Measurements from ENCODE around the gene ATG16L2. TPM values are rescaled to one million over a fixed set of nuclear protein-coding genes. Genes with fewer than 3 reads are reported as not detected.
"Not testable (repeated sequence)": the region's sequence is repeated elsewhere in the genome, so short reads cannot be mapped to it uniquely, and the experiment has no call there.

Gene ATG16L2
- total RNA-seq, 4 donors from 2014 or later = 21.7 to 46.5 (median 26.4) TPM

GRCh38 chr11:72789493-72790131, 24.6 kb upstream of the ATG16L2 start:
- Histone ChIP-seq H3K36me3 (no peaks in the 10 kb centered on the region), H3K9me3 (no peaks in the 10 kb centered on the region), H3K4me1 (peaks cover 11 to 44% (median 21%) of the 10 kb centered on the region in 3 donors), H3K4me3 (no peak overlapping the region), H3K27ac (no peak overlapping the region), H3K27me3 (no peaks in the 10 kb centered on the region)
- DNase-seq = no peak
- TF ChIP-seq POLR2A (IDR thresholded peaks at IDR 0.05) = no peak
- no peak for TF ChIP-seq CTCF (IDR thresholded peaks at IDR 0.05)
- 80% methylated on average over 4 to 7 of the region's 10 CpGs for WGBS, 2 donors
- intact Hi-C loops (cut with DNase I) = loop anchor here (5.0 kb wide), 1 partner anchor 62 kb away; no protein-coding TSS in a partner anchor

- DNase-seq, H3K27ac ChIP-seq, H3K4me3 ChIP-seq, H3K27me3 ChIP-seq, H3K36me3 ChIP-seq, H3K9me3 ChIP-seq: not testable (repeated sequence)
- H3K4me1 ChIP-seq = peaks cover 14 to 43% (median 24%) of the 10 kb centered on the region in 3 donors
- intact Hi-C loops (cut with DNase I) = loop anchor here (5.0 kb wide), 1 partner anchor 64 kb away; no protein-coding TSS in a partner anchor
- 75 to 78% methylated on average over 6 to 7 of the region's 7 CpGs for WGBS, 2 donors
Observed at GRCh38 chr11:72791228-72791627, 23.0 kb upstream of the ATG16L2 start.

- peaks cover 14 to 34% (median 24%) of the 10 kb centered on the region in 3 donors for H3K4me1 ChIP-seq
- DNase-seq = no peak
- no peaks in the 10 kb centered on the region for H3K27me3 ChIP-seq
- H3K4me3 ChIP-seq = peak overlapping the region in 1 of 4 donors; percentile 73
- no peaks in the 10 kb centered on the region for H3K36me3 ChIP-seq
- TF ChIP-seq CTCF (IDR thresholded peaks at IDR 0.05) (no peak), POLR2A (IDR thresholded peaks at IDR 0.05) (no peak)
- intact Hi-C loops (cut with DNase I) = loop anchor here (5.0 kb wide), 1 partner anchor 65 kb away; no protein-coding TSS in a partner anchor
- H3K27ac ChIP-seq = peak overlapping the region in 3 of 4 donors; percentile 93 to 95 (median 93)
- 100% methylated on average over 2 to 3 of the region's 3 CpGs for WGBS, 2 donors
- H3K9me3 ChIP-seq = no peaks in the 10 kb centered on the region
Observed at GRCh38 chr11:72792437-72793021, 21.7 kb upstream of the ATG16L2 start.

- H3K4me1 ChIP-seq = peaks cover 14 to 32% (median 24%) of the 10 kb centered on the region in 3 donors
- intact Hi-C loops (cut with DNase I) = loop anchor here (5.0 kb wide), 1 partner anchor 66 kb away; no protein-coding TSS in a partner anchor
- H3K9me3 ChIP-seq = no peaks in the 10 kb centered on the region
- peak overlapping the region in 3 of 4 donors; percentile 63 to 73 (median 66) for H3K4me3 ChIP-seq
- no peak for DNase-seq
- H3K27ac ChIP-seq = peak overlapping the region; percentile 83 to 95 (median 93)
- no peaks in the 10 kb centered on the region for H3K36me3 ChIP-seq
- no peak for TF ChIP-seq CTCF (IDR thresholded peaks at IDR 0.05)
- no peak for TF ChIP-seq POLR2A (IDR thresholded peaks at IDR 0.05)
- H3K27me3 ChIP-seq = no peaks in the 10 kb centered on the region
- WGBS, 2 donors = 56% methylated on average over 2 of the region's 2 CpGs
Observed at GRCh38 chr11:72793076-72793424, 21.2 kb upstream of the ATG16L2 start.

GRCh38 chr11:72793425-72794367, 20.5 kb upstream of the ATG16L2 start, which contains the start of gene STARD10:
TSS of gene STARD10 (minus strand) at chr11:72794047. CDS start at chr11:72781181, 12,866 bp downstream.
- Histone ChIP-seq H3K27ac (peak within 1 kb of the TSS; percentile 83 to 95 (median 93)), H3K36me3 (no peaks in the 10 kb centered on the region), H3K4me3 (peak within 1 kb of the TSS; percentile 42 to 73 (median 64)), H3K4me1 (peaks cover 14 to 27% (median 24%) of the 10 kb centered on the region in 3 donors), H3K27me3 (no peaks in the 10 kb centered on the region), H3K9me3 (no peaks in the 10 kb centered on the region)
- 6 to 7% methylated on average over 11 to 12 of the region's 55 CpGs for WGBS, 2 donors
- DNase-seq = peak; percentile 58
- intact Hi-C loops (cut with DNase I) = loop anchor here (5.0 kb wide), 1 partner anchor 66 kb away; no protein-coding TSS in a partner anchor
- TF ChIP-seq POLR2A (IDR thresholded peaks at IDR 0.05) (peak in 3 of 4 donors; percentile 8 to 28 (median 16)), CTCF (IDR thresholded peaks at IDR 0.05) (peak; percentile 94 to 100 (median 100))

All from esophagus squamous epithelium (tissue), 5 donors.